K562 (cell line): ENCODE results near the gene ST8SIA1. TPM values are rescaled to one million over a fixed set of nuclear protein-coding genes. Genes with fewer than 3 reads are reported as not detected.

Experiments used
- ARID1B ChIP-seq: fragments of 450-650 bp; IDR thresholded peaks from 2 replicates; pipeline ENCODE4 v1.6.1; 2016; ENCODE audit warnings: antibody characterized with exemption, mild to moderate bottlenecking, inconsistent platforms
- BRD9 ChIP-seq: fragments of 450-650 bp; IDR thresholded peaks from 2 replicates; pipeline ENCODE4 v1.6.1; 2018; ENCODE audit warnings: low read depth; ENCODE audit not compliant: partially characterized antibody
- CBFA2T3 ChIP-seq: fragments of 450-650 bp; IDR thresholded peaks from 2 replicates; pipeline ENCODE4 v1.6.1; 2017
- DPF2 ChIP-seq: fragments of 450-650 bp; IDR thresholded peaks from 2 replicates; pipeline ENCODE4 v1.6.1; 2016
- ETV1 ChIP-seq: fragments of 450-650 bp; conservative IDR thresholded peaks from 2 replicates; pipeline ENCODE4 v1.6.1; 2016; ENCODE audit warnings: missing genetic modification characterization, control low read depth, low read depth, missing compliant biosample characterization
- HMG20A ChIP-seq: fragments of 450-650 bp; formaldehyde crosslinking; conservative IDR thresholded peaks from 2 replicates; pipeline ENCODE4 v1.4.0; 2020; ENCODE audit warnings: mild to moderate bottlenecking, mixed read lengths
- NCOR1 ChIP-seq: fragments of 450-650 bp; IDR thresholded peaks from 2 replicates; pipeline ENCODE4 v1.6.1; 2016; ENCODE audit warnings: mild to moderate bottlenecking, moderate library complexity
- PCBP1 ChIP-seq: fragments of 200-400 bp; formaldehyde crosslinking; IDR thresholded peaks from 2 replicates; pipeline ENCODE4 v1.6.1; 2018; ENCODE audit warnings: mild to moderate bottlenecking, low read depth, low read length; ENCODE audit not compliant: poor library complexity, severe bottlenecking
- POLR2B ChIP-seq: fragments of 450-650 bp; IDR thresholded peaks from 2 replicates; pipeline ENCODE4 v1.6.1; 2018; ENCODE audit warnings: low read depth; ENCODE audit not compliant: partially characterized antibody
- SAP30 ChIP-seq: fragments of 200-600 bp; sonication (generic); IDR thresholded peaks from 2 replicates; pipeline ENCODE4 v1.6.1; 2012; ENCODE audit warnings: borderline replicate concordance, low read depth, mild to moderate bottlenecking, moderate library complexity, low read length, control low read depth, inconsistent platforms; ENCODE audit not compliant: insufficient read depth, poor library complexity, severe bottlenecking
- SOX6 ChIP-seq: fragments of 450-650 bp; IDR thresholded peaks from 2 replicates; pipeline ENCODE4 v1.6.1; 2014; ENCODE audit warnings: mild to moderate bottlenecking
- SRF ChIP-seq, 2 experiments: fragments of 250-450, 450-650 bp in 1 of 2; sonication (Bioruptor Pico) in 1 of 2; sonication (generic) in 1 of 2; formaldehyde crosslinking; IDR thresholded peaks; 2 replicates each; pipeline versions ENCODE4 v1.5.0 to v1.5.1; 2020 to 2022; ENCODE audit warnings: mild to moderate bottlenecking in 1 of 2, missing genetic modification reagents in 1 of 2
- TAL1 ChIP-seq: fragments of 450-650 bp; IDR thresholded peaks from 2 replicates; pipeline ENCODE4 v1.6.1; 2016; ENCODE audit warnings: mild to moderate bottlenecking
- TEAD1 ChIP-seq, 2 experiments: fragments of 450-650 bp in 1 of 2; sonication (generic) in 1 of 2; formaldehyde crosslinking; IDR thresholded peaks; 2 replicates each; pipeline versions ENCODE4 v1.4.0 to v1.8.0; 2020 to 2022; ENCODE audit warnings: mild to moderate bottlenecking in 2 of 2, missing genetic modification reagents in 1 of 2
- ZSCAN29 ChIP-seq: fragments of 450-650 bp; IDR thresholded peaks from 2 replicates; pipeline ENCODE4 v1.6.1; 2017
- polyA plus RNA-seq, 8 experiments: library from polyadenylated mRNA; depleted of rRNA in 4 of 8; stranded (reverse) in 5 of 8; unstranded in 3 of 8; fragments of >200 nt; fragmentation: Nextera tagmentation in 2 of 8; fragmentation: Illumina TruSeq in 1 of 8; extraction: Ambion mirVana in 2 of 8; extraction: Trizol in 1 of 8; gene quantifications; 2 replicates each; pipeline versions ENCODE4 v1.2.1 to v1.2.3, GENCODE V29; 2011 to 2014; ENCODE audit warnings: inconsistent platforms in 1 of 8, missing spikeins in 1 of 8
- total RNA-seq, 7 experiments: library from RNA; depleted of rRNA in 6 of 7; stranded (reverse); fragments of >200 nt in 6 of 7; fragmentation: Illumina TruSeq in 2 of 7; extraction: Trizol in 2 of 7; gene quantifications; 2 replicates each; pipeline versions ENCODE4 v1.2.1 to v1.2.3, GENCODE V29; 2011 to 2021; ENCODE audit warnings: low replicate concordance in 1 of 7
- TF ChIP-seq, protein P1 (sequence below): sonication (generic); formaldehyde crosslinking; IDR thresholded peaks from 2 replicates; pipeline ENCODE4 v1.8.1; 2023; ENCODE audit warnings: mild to moderate bottlenecking, missing genetic modification reagents, moderate library complexity
- TF ChIP-seq, protein P2 (sequence below): fragments of 450-650 bp; formaldehyde crosslinking; IDR thresholded peaks from 2 replicates; pipeline ENCODE4 v1.4.0; 2020; ENCODE audit warnings: mild to moderate bottlenecking, mixed read lengths

Gene ST8SIA1
- total and polyA plus RNA-seq, 9 of the 15 experiments (the other 6 are each of a cell fraction or from before 2014, with no cell fraction given) = 0.86 to 26.3 (median 4.3) TPM

DNA sequence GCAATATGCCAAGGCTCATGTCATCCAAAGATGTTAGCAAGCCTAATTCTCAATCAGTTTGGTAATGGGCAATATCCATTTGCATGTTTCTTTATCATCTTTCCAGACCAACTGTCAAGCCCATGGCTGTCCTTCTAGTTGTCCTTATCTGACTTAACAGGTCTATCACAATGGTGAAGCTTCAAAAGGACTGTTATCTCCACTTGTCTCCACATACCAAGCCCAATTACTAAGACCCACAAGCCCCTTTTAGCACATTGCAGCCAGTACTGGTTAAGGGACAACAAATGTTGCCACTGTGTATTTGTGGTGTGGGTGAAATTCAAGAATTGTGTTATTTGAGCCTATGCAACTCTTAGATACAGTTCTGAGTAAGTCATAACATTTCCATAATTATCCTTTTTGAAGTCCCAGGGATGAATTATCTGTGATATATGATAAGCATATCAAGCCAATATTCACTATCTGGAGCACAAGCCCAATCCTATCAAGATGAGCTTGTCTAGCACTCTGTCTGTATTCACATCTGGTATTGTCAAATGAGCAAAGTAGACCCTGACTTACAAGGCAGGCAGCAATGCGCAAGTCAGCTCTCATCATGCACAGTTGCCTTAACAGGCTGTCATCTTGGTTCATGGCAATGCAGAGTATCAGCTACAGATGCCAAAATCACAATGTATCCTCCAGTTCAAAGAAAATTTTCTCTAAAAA is 19.3 kb upstream of the ST8SIA1 start (continued):
- TF ChIP-seq ARID1B (peak; percentile 73), SAP30 (no peak), HMG20A (CRISPR knock-in tag) (no peak), PCBP1 (no peak), NCOR1 (0 out of 2 replicates have a peak, but pooled peaks have one; percentile 32), ZSCAN29 (no peak), CBFA2T3 (peak; percentile 83), POLR2B (no peak), ETV1 (tag) (no peak), TAL1 (peak; percentile 56; the same call in 1 of the 2 replicates), TEAD1 (CRISPR knock-in tag; IDR thresholded peaks at IDR 0.05) (no peak), DPF2 (0 out of 2 replicates have a peak, but pooled peaks have one; percentile 15), SRF (CRISPR knock-in tag; IDR thresholded peaks at IDR 0.05) (no peak), SOX6 (peak; percentile 67; the same call in 1 of the 2 replicates), BRD9 (no peak)
- TF ChIP-seq, protein P1, sequence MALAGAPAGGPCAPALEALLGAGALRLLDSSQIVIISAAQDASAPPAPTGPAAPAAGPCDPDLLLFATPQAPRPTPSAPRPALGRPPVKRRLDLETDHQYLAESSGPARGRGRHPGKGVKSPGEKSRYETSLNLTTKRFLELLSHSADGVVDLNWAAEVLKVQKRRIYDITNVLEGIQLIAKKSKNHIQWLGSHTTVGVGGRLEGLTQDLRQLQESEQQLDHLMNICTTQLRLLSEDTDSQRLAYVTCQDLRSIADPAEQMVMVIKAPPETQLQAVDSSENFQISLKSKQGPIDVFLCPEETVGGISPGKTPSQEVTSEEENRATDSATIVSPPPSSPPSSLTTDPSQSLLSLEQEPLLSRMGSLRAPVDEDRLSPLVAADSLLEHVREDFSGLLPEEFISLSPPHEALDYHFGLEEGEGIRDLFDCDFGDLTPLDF = no peak
- TF ChIP-seq, protein P2, sequence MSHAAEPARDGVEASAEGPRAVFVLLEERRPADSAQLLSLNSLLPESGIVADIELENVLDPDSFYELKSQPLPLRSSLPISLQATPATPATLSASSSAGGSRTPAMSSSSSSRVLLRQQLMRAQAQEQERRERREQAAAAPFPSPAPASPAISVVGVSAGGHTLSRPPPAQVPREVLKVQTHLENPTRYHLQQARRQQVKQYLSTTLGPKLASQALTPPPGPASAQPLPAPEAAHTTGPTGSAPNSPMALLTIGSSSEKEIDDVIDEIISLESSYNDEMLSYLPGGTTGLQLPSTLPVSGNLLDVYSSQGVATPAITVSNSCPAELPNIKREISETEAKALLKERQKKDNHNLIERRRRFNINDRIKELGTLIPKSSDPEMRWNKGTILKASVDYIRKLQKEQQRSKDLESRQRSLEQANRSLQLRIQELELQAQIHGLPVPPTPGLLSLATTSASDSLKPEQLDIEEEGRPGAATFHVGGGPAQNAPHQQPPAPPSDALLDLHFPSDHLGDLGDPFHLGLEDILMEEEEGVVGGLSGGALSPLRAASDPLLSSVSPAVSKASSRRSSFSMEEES (CRISPR knock-in tag) = no peak
